GM19397 (cell line): ENCODE measurements around the gene GOLGA8A.
"Not testable (repeated sequence)": the region's sequence is repeated elsewhere in the genome, so short reads cannot be mapped to it uniquely, and the experiment has no call there.

Experiments used
- ATAC-seq: cut with Tn5 transposase; IDR thresholded peaks from one replicate; pipeline ENCODE4 v1.9.1; 2021; ENCODE audit warnings: mild to moderate bottlenecking, moderate library complexity; ENCODE audit not compliant: unreplicated experiment

The GOLGA8A gene

DNA sequence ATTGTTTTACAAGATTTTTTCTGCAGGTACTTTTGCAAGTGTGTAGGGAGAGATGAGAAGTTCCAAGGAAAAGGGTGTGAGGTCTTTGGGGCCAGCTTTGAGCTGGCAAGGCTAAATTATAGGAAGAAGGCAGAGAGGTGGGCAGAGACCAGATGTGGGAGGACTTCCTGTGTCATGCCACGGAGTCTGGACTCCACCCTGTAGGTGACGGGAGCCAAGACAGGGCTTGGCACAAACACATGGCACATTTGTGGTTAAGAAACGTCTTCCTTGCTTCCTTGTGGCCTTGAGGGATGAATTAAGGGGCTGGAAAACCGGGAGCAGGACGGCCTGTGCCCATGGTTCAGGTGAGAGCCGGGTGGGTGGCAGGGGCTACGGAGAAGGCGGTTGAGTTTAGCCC is 19.2 kb downstream of the GOLGA8A start:
- ATAC-seq = not testable (repeated sequence)

DNA sequence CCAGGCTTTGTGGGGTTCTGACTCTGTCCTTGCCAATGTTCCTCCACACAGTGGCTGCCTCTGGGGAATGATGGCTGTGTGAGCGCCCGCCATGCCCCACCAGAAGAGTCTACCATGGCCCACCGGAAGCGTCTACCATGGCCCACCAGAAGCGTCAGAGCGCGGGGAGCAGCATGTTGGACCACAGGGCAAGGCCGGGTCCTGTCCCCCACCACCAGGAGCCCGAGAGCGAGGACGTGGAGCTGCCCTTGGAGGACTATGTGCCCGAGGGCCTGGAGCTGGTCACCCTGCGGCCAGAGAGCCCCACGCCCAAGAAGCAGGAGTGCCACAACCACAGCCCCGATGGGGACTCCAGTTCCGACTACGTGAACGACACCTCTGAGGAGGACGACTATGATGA is 28.1 kb downstream of the GOLGA8A start:
- not testable (repeated sequence) for ATAC-seq

GRCh38 chr15:34408973-34409372 is 28.6 kb downstream of the GOLGA8A start:
- not testable (repeated sequence) for ATAC-seq

- ATAC-seq = not testable (repeated sequence)
Observed at GRCh38 chr15:34403899-34404298, 33.7 kb downstream of the GOLGA8A start.

DNA sequence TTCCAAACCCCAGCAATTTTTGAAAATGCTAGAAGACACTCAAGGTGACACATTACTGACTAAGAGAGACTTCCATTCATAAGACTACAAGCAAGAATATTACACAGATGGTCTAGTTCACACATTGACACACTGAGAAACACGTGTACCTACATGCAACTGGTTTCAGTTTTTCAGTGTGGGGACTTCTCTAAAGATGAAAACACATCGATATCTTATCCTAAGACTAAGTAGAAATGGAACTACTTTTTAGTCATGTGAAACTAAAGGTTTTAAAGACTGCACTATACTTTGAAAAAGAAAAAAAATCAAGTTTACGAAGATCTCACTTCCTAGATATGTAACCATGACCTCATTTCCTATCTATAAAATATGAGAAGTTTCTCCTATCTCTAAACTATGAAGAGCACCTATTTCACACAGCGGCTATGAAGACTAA is 34.4 kb downstream of the GOLGA8A start:
- ATAC-seq = not testable (repeated sequence)

DNA sequence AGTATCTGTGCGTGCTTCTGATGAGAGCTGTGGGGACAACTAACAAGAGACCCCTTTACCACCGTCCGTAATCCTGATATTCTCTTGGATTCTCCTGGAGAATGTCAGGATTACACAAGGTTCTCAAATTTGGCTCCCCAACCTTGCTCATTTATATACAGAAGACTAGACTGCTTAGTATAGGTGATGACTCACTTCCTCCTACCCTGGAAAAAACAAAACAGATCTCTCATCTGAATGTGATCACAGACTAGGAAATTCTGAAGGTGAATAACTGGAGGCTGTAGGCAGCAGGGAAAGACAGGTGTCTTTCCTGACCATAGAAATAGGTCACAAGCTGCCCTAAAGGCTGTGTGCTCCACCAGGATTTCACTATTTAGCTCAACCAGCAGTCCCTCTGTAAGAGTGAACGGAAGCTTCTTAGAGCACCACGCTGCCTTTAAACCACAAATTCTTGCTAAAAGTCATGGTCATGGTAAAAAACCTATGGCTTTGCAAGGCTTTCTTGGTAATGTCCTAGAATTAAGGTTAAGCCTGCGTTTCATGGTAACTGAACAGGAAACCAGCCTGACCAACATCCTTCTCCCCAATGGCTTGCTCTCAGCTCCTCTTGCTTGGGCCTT is 39.9 kb downstream of the GOLGA8A start:
- not testable (repeated sequence) for ATAC-seq

- ATAC-seq = not testable (repeated sequence)
Observed at GRCh38 chr15:34392981-34393380, 44.6 kb downstream of the GOLGA8A start.

DNA sequence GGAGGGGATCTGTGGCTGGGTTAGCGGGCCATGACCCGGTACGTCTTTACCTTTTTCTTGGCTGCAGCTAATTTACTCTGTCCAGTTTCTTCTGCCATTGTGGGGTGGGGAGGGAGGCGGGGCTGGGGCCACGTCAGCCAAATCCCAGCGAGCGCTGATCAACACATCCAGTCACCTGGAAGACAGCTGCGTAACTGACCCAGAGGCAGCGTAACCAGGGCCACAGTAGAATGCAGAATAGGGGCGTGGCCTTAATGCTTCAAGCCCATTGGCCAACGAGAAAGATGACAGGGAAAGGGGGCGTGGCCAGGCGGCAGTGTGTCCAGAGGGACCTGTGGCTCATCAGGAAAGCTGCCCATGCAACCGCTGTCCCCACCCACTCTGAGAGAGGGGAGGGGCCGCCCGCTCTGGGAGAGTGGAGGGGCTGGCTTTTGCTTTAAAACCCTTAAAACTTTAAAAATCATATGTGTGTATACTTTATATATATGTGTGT is 48.0 kb downstream of the GOLGA8A start:
- not testable (repeated sequence) for ATAC-seq
